KOPT-K1 (cell line): ENCODE data around the gene HSP90AA1.

Source experiments
- H3K27ac ChIP-seq: fragments of 200-600 bp; sonication (generic); 2 replicates; pipeline ENCODE4 v1.5.1; 2016; ENCODE audit warnings: antibody characterized with exemption, mild to moderate bottlenecking, low read depth, low read length; ENCODE audit not compliant: poor library complexity, severe bottlenecking
- H3K36me3 ChIP-seq: fragments of 200-600 bp; sonication (generic); 2 replicates; pipeline ENCODE4 v1.5.1; 2017; ENCODE audit warnings: antibody characterized with exemption, mild to moderate bottlenecking, low read length, moderate library complexity; ENCODE audit not compliant: insufficient read depth
- H3K9me3 ChIP-seq: fragments of 200-600 bp; sonication (generic); 2 replicates; pipeline ENCODE4 v1.5.1; 2017; ENCODE audit warnings: antibody characterized with exemption, low read length, mild to moderate bottlenecking; ENCODE audit not compliant: insufficient read depth, poor library complexity, severe bottlenecking

HSP90AA1 gene

DNA sequence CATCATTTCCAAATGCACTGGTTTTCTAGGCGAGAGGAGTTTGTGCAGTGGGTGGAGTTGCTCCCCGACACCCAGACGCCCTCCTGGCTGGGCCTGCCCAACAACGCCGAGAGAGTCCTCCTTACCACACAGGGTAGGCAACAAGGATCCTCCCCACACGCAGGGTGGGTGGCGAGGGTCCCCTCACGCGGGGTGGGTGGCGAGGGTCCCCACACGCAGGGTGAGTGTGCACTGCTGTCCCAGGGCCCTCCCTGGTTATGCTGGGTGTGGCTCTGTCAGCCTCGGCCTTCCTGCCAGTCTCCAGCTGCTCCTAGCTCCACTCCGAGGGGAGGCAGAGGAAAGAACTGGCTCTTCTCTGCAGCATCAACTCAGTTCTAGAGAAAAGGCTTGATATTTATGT is 42.3 kb downstream of the HSP90AA1 start:
- no peak overlapping the region for H3K27ac ChIP-seq
- H3K9me3 ChIP-seq = no peaks in the 10 kb centered on the region
- H3K36me3 ChIP-seq = peaks cover 100% of the 10 kb centered on the region

DNA sequence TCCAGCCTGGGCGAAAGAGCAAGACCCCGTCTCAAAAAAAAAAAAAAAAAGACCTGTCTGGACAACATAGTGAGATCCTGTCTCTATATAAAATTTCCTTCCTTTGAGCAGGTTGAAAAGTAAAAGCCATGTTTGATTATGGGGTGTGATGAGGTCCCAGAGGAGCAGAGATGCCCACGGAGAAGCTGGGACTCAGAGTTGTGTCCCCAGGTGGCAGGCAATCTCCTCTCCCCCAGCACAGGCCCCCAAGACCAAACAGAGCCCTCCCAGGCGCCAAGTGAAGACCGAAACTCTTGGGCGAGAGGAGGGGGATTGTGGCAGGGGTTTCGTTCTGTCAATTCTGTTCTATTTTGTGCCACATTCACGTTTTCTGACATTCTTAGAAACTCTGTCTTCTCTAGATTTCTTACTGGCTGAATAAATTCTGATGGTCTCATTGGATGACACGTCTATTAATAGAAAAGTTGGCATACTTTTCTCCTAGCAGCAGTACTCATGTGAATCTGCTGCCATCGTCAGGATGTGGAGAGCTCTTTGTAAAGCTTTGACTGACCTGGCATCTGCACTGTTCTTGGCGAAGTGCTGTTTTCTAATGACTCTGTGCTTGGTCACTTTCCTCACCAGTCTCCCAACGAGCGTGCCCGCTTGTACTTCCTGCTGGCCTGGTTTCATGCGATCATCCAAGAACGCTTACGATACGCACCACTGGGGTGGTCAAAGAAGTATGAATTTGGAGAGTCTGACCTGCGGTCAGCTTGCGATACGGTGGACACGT is 43.4 kb downstream of the HSP90AA1 start:
- Histone ChIP-seq H3K9me3 (no peaks in the 10 kb centered on the region), H3K27ac (no peak overlapping the region), H3K36me3 (peaks cover 100% of the 10 kb centered on the region)

DNA sequence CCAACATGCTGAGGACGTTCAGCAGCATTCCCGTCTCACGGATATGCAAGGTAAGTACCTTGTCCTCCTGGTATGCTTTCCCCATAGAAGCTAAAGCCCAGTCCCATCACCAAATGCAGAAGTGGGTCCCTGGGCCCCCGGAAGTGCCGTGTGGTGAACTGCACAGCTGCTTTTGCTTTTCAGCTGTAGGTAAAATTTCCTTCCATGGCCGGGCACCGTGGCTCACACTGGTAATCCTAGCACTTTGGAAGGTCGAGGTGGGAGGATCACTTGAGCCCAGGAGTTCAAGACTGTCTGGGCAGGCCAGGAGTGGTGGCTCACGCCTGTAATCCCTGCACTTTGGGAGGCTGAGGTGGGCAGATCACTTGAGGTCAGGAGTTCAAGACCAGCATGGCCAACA is 44.1 kb downstream of the HSP90AA1 start:
- no peak overlapping the region for H3K27ac ChIP-seq
- H3K9me3 ChIP-seq = no peaks in the 10 kb centered on the region
- H3K36me3 ChIP-seq = peaks cover 100% of the 10 kb centered on the region

DNA sequence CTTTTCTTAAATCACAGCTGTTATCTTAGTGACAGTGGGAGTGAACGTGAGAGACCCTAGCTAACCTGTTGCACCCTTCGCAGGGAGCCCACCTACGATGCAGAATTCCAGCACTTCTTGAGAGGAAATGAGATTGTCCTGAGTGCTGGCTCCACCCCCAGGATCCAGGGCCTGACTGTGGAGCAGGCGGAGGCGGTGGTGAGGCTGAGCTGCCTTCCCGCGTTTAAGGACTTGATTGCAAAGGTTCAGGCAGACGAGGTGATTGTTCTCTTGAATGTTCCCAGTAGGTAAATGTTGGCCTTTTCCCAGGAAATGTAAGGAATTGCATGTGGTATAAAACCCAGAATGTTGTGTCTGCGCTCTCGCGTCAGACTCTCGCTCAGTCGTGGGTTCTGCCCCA is 46.7 kb downstream of the HSP90AA1 start:
- H3K27ac ChIP-seq = no peak overlapping the region
- H3K9me3 ChIP-seq = no peaks in the 10 kb centered on the region
- peaks cover 100% of the 10 kb centered on the region for H3K36me3 ChIP-seq

DNA sequence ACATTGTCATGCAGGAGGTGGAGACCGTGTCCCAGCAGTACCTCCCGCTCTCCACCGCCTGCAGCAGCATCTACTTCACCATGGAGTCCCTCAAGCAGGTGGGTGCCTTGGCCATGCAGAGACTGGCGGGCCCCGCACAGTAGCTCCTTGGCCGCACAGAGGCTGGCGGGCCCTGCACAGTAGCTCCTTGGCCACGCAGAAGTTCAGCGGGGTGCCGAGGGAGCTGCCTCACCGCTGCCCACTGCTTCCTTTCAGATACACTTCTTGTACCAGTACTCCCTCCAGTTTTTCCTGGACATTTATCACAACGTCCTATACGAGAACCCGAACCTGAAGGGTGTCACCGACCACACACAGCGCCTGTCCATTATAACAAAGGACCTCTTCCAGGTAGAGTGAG is 47.7 kb downstream of the HSP90AA1 start:
- H3K9me3 ChIP-seq = no peaks in the 10 kb centered on the region
- H3K36me3 ChIP-seq = peaks cover 100% of the 10 kb centered on the region
- no peak overlapping the region for H3K27ac ChIP-seq

DNA sequence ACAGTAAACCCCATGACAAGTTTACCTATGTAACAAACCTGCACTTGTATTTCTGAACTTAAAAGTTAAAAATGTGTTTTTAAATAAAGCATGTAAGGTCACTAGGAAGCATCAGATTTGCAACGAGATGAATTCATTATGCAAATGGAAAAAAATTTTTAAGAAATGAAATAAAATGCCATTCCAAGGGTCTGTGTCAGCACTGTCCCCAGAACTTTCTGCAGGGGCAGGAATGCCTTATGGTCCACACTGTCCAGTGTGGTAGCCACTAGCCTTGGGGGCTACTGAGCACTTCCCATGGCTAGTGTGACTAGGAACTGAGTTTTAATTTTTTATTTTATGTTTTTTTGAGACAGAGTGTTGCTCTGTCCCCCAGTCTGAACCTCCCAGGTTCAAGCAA is 49.2 kb downstream of the HSP90AA1 start:
- H3K36me3 ChIP-seq = peaks cover 100% of the 10 kb centered on the region
- no peaks in the 10 kb centered on the region for H3K9me3 ChIP-seq
- no peak overlapping the region for H3K27ac ChIP-seq

DNA sequence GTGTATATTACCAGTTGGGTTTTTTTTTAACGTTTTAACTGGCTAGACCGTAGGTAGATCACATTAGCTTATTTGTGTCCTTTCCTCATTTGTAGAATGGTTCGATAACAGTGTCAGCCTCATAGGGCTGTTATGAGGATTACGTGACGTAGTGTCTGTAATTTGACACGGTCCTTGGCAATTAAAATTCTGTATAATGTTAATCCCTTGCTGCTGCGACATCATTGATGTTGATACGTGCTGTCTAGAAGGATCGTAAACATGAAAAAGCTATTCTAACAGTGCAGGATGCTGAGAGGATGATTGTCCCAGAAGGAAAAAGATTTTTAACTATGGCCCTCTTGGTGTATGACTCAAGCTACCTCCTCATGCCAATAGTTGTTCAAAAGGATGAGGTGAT is 50.9 kb downstream of the HSP90AA1 start:
- Histone ChIP-seq H3K36me3 (peaks cover 100% of the 10 kb centered on the region), H3K9me3 (no peaks in the 10 kb centered on the region), H3K27ac (no peak overlapping the region)

DNA sequence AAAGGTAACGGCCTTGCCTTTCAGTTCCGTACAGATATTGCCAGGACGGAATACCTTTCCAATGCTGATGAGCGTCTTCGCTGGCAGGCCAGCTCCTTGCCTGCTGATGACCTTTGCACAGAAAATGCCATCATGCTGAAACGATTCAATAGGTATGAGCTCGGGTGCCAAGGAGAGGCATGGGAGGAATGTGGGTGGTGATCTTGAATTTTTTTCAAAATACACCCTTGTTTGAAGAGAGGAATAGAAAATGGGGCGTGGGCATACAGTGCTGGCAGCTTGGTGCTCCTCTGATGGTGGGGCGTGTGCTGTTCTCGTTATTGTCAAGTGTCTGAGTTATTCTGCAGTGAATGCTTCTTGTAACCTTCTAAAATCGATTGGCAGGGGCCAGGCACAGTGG is 52.5 kb downstream of the HSP90AA1 start:
- H3K36me3 ChIP-seq = peaks cover 100% of the 10 kb centered on the region
- H3K27ac ChIP-seq = no peak overlapping the region
- H3K9me3 ChIP-seq = no peaks in the 10 kb centered on the region

DNA sequence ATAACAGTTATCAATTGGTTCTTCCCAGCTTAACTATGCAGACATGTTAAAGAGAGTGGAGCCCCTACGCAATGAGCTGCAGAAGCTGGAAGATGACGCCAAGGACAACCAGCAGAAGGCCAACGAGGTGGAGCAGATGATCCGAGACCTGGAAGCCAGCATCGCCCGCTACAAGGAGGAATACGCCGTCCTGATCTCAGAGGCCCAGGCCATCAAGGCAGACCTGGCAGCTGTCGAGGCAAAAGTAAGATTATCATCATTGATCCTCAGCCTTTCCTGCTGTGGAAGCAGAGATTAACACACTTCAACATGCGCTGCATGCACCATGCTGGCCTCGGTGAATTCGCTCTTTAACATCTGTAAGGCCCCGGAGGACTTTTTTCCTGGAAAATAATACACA is 53.6 kb downstream of the HSP90AA1 start:
- Histone ChIP-seq H3K9me3 (no peaks in the 10 kb centered on the region), H3K27ac (no peak overlapping the region), H3K36me3 (peaks cover 100% of the 10 kb centered on the region)
